Hepatocyte (in vitro differentiated cells): Measurements from ENCODE around the gene LDLRAD1. TPM values are rescaled to one million over a fixed set of nuclear protein-coding genes. Genes with fewer than 3 reads are reported as not detected.

Source experiments
- DNase-seq: peaks from one replicate; pipeline ENCODE4 v3.0.0-alpha.2; 2016; ENCODE audit warnings: low spot score
- H2AFZ ChIP-seq: fragments of 200-600 bp; sonication (generic); 2 replicates; pipeline ENCODE4 v1.6.0; 2016; ENCODE audit warnings: antibody characterized with exemption, mild to moderate bottlenecking
- H3K27ac ChIP-seq: fragments of 200-600 bp; sonication (generic); 2 replicates; pipeline ENCODE4 v1.5.1; 2016; ENCODE audit warnings: mild to moderate bottlenecking
- H3K27me3 ChIP-seq: fragments of 200-600 bp; sonication (generic); 2 replicates; pipeline ENCODE4 v1.6.1; 2016
- H3K36me3 ChIP-seq: fragments of 200-600 bp; sonication (generic); replicated peaks from 2 replicates; pipeline ENCODE4 v1.5.1; 2016; ENCODE audit warnings: low read depth; ENCODE audit not compliant: insufficient read depth
- H3K4me1 ChIP-seq: fragments of 200-600 bp; sonication (generic); 2 replicates; pipeline ENCODE4 v1.5.1; 2016; ENCODE audit warnings: mild to moderate bottlenecking, moderate library complexity; ENCODE audit not compliant: insufficient read depth
- H3K4me2 ChIP-seq: fragments of 200-600 bp; sonication (generic); 2 replicates; pipeline ENCODE4 v1.6.0; 2016
- H3K4me3 ChIP-seq: fragments of 200-600 bp; sonication (generic); 2 replicates; pipeline ENCODE4 v1.5.1; 2016; ENCODE audit warnings: mild to moderate bottlenecking
- H3K79me2 ChIP-seq: fragments of 200-600 bp; sonication (generic); 2 replicates; pipeline ENCODE4 v1.6.0; 2017; ENCODE audit warnings: mild to moderate bottlenecking
- H3K9me2 ChIP-seq: fragments of 200-600 bp; sonication (generic); replicated peaks from 2 replicates; pipeline ENCODE4 v1.6.0; 2017; ENCODE audit warnings: mild to moderate bottlenecking; ENCODE audit not compliant: insufficient read depth
- H3K9me3 ChIP-seq: fragments of 200-600 bp; sonication (generic); 2 replicates; pipeline ENCODE4 v1.5.1; 2016; ENCODE audit warnings: low read depth, mild to moderate bottlenecking
- H4K20me1 ChIP-seq: fragments of 200-600 bp; sonication (generic); 2 replicates; pipeline ENCODE4 v1.6.0; 2016; ENCODE audit warnings: mild to moderate bottlenecking; ENCODE audit not compliant: insufficient read depth, poor library complexity, severe bottlenecking
- EZH2 ChIP-seq: fragments of 200-600 bp; sonication (generic); IDR thresholded peaks from 2 replicates; pipeline ENCODE4 v1.6.1; 2016; ENCODE audit warnings: antibody characterized with exemption, mild to moderate bottlenecking, borderline replicate concordance
- EZH2phosphoT487 ChIP-seq: fragments of 200-600 bp; sonication (generic); IDR thresholded peaks from one replicate; pipeline ENCODE4 v1.6.1; 2018; ENCODE audit warnings: antibody characterized with exemption, mild to moderate bottlenecking, low read depth, moderate library complexity; ENCODE audit not compliant: unreplicated experiment, severe bottlenecking
- whole genome bisulfite sequencing: methylation state at CpG from one replicate; pipeline ENCODE4 v1.1.6; 2016; ENCODE audit warnings: low lambda C conversion rate; ENCODE audit errors: missing lambda C conversion rate; 5-methylcytosine and 5-hydroxymethylcytosine counted together
- polyA plus RNA-seq: library from polyadenylated mRNA; unstranded; fragments of >200 nt; fragmentation: Nextera tagmentation; extraction: Ambion mirVana; gene quantifications from 2 replicates; pipeline ENCODE4 v1.2.1, GENCODE V29; 2016
- total RNA-seq: library from RNA; depleted of rRNA; stranded (reverse); fragments of >200 nt; gene quantifications from 2 replicates; pipeline ENCODE4 v1.2.3, GENCODE V29; 2014
- TF ChIP-seq, protein P1 (sequence below): fragments of 200-600 bp; sonication (generic); IDR thresholded peaks from 2 replicates; pipeline ENCODE4 v1.5.1; 2016; ENCODE audit warnings: antibody characterized with exemption, mild to moderate bottlenecking; ENCODE audit not compliant: poor library complexity

LDLRAD1 gene
- total and polyA plus RNA-seq, 2 experiments from 2014 or later = 0.82 to 1.7 TPM

DNA sequence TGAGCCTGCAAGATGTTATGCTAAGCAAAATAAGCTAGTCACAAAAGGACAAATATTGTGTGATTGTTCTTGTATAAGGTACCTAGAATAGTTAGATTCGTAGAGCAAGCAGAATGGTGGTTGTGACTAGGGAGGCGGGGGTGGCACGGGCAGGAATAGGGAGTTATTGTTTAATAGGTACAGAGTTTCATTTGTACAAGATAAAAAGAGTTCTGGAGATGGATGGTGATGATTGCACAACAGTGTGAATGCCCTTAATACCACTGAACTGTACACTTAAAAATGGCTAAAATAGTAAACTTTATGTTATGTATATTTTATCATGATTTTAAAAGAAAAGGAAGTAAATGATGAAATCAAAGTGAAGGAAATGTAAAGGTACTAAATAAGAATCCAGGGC is 51.2 kb downstream of the LDLRAD1 start:
- Histone ChIP-seq H3K36me3 (no peaks in the 10 kb centered on the region), H3K9me2 (no peaks in the 10 kb centered on the region), H3K4me3 (no peak overlapping the region), H3K4me1 (peaks cover 28% of the 10 kb centered on the region), H2AFZ (no peak overlapping the region), H3K9me3 (no peaks in the 10 kb centered on the region), H3K27me3 (no peaks in the 10 kb centered on the region), H3K27ac (peak overlapping the region; percentile 54), H3K4me2 (no peak overlapping the region), H4K20me1 (no peaks in the 10 kb centered on the region), H3K79me2 (no peaks in the 10 kb centered on the region)
- TF ChIP-seq EZH2 (no peak), EZH2phosphoT487 (no peak)
- TF ChIP-seq, protein P1, sequence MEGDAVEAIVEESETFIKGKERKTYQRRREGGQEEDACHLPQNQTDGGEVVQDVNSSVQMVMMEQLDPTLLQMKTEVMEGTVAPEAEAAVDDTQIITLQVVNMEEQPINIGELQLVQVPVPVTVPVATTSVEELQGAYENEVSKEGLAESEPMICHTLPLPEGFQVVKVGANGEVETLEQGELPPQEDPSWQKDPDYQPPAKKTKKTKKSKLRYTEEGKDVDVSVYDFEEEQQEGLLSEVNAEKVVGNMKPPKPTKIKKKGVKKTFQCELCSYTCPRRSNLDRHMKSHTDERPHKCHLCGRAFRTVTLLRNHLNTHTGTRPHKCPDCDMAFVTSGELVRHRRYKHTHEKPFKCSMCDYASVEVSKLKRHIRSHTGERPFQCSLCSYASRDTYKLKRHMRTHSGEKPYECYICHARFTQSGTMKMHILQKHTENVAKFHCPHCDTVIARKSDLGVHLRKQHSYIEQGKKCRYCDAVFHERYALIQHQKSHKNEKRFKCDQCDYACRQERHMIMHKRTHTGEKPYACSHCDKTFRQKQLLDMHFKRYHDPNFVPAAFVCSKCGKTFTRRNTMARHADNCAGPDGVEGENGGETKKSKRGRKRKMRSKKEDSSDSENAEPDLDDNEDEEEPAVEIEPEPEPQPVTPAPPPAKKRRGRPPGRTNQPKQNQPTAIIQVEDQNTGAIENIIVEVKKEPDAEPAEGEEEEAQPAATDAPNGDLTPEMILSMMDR = no peak
- WGBS = 79% methylated on average over 3 of the region's 3 CpGs
- no peak for DNase-seq

DNA sequence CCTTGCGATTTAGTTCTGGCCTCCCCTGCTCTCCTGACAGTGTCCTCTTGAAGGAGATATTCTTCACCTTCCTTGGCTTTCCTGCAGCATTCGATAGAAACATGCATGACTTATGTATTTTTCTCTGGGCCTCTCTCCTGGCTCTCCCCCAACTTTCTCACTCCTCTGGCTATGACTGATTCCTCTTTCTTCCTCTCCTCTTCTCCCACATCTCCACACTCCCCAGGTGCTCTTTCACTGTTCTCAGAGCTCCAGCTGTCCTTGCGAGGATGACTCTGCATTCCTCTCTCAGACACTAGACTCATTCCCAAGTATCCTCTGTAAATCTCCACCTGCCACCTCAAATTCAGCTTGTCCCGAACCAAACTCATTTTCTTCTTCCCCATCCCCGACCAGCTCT is 53.9 kb downstream of the LDLRAD1 start:
- TF ChIP-seq EZH2 = no peak
- TF ChIP-seq, protein P1 = no peak
- TF ChIP-seq EZH2phosphoT487 = no peak

DNA sequence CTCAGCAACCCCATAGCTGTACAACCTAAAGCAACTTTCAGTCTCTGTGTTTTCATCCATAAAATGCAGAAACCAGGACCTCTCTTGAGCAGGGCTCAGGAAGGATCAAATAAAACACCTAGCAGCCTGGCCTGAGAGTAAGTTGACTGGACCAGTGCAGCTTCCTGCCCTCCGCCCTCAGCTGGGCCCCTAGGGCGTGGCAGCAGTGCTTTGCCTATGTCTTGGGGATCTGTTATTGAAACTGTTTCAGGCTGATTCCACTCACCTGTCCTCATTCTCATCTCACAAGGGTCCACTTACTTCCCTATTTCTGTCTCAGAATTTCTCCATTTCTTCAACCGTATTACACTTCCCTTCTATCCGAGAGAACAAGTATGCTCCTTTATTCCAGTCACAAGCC is 54.5 kb downstream of the LDLRAD1 start:
- Histone ChIP-seq H3K4me3 (no peak overlapping the region), H3K4me2 (no peak overlapping the region), H3K27me3 (no peaks in the 10 kb centered on the region), H2AFZ (no peak overlapping the region), H3K4me1 (peaks cover 27% of the 10 kb centered on the region), H3K36me3 (no peaks in the 10 kb centered on the region), H4K20me1 (no peaks in the 10 kb centered on the region), H3K27ac (no peak overlapping the region), H3K9me2 (no peaks in the 10 kb centered on the region), H3K79me2 (peaks cover 15% of the 10 kb centered on the region), H3K9me3 (no peaks in the 10 kb centered on the region)
- TF ChIP-seq, protein P1 = no peak
- TF ChIP-seq EZH2phosphoT487 (no peak), EZH2 (no peak)
- 92% methylated on average over 4 of the region's 4 CpGs for WGBS
- no peak for DNase-seq

More for the DNA sequence above, 53.9 kb downstream of the LDLRAD1 start:
- DNase-seq = no peak
- Histone ChIP-seq H3K9me3 (no peaks in the 10 kb centered on the region), H3K4me2 (no peak overlapping the region), H3K79me2 (peaks cover 10% of the 10 kb centered on the region), H3K36me3 (no peaks in the 10 kb centered on the region), H3K4me1 (peaks cover 28% of the 10 kb centered on the region), H3K27ac (no peak overlapping the region), H3K4me3 (no peak overlapping the region), H4K20me1 (no peaks in the 10 kb centered on the region), H2AFZ (no peak overlapping the region), H3K27me3 (no peaks in the 10 kb centered on the region), H3K9me2 (no peaks in the 10 kb centered on the region)
- 93% methylated on average over 5 of the region's 5 CpGs for WGBS

DNA sequence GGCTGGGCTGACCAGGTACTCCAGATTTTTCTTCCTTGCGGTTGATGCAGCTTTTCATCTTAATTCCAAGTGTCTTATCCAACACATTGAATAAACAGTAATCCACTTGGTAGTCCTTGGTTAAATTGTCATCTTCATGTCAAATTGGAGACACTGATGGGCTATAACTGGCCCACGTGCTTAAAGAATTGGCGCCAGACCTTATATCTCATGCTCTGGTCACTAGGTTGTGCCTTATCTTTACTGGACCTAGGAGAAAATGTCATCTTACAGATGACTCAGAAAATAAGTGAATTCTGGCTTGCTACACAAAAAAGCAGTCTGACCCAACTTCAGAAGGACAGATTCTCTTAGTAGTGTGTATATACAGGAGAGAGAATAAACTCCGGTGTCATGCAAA is 55.6 kb downstream of the LDLRAD1 start:
- no peaks in the 10 kb centered on the region for H3K27me3 ChIP-seq
- no peak overlapping the region for H3K4me2 ChIP-seq
- DNase-seq = no peak
- H3K79me2 ChIP-seq = peaks cover 15% of the 10 kb centered on the region
- WGBS = 97% methylated on average over 4 of the region's 4 CpGs
- H4K20me1 ChIP-seq = no peaks in the 10 kb centered on the region
- peaks cover 21% of the 10 kb centered on the region for H3K4me1 ChIP-seq
- H3K9me3 ChIP-seq = no peaks in the 10 kb centered on the region
- H2AFZ ChIP-seq = no peak overlapping the region
- no peak overlapping the region for H3K4me3 ChIP-seq
- H3K9me2 ChIP-seq = no peaks in the 10 kb centered on the region
- no peaks in the 10 kb centered on the region for H3K36me3 ChIP-seq
- no peak for TF ChIP-seq EZH2
- TF ChIP-seq EZH2phosphoT487 = no peak
- TF ChIP-seq, protein P1 = no peak
- no peak overlapping the region for H3K27ac ChIP-seq
